HG03442 (cell line): ENCODE measurements around the gene ALDOB.

Experiments used
- ATAC-seq: cut with Tn5 transposase; IDR thresholded peaks from one replicate; pipeline ENCODE4 v1.9.1; 2021; ENCODE audit warnings: mild to moderate bottlenecking, moderate library complexity; ENCODE audit not compliant: unreplicated experiment

ALDOB gene

GRCh38 chr9:101457003-101457402, 21.4 kb upstream of the ALDOB start:
- ATAC-seq, result no peak

- no peak for ATAC-seq
Observed at GRCh38 chr9:101455656-101456240, 20.2 kb upstream of the ALDOB start.

- ATAC-seq, result no peak
Observed at GRCh38 chr9:101453776-101454570, 18.4 kb upstream of the ALDOB start.

- ATAC-seq, result no peak
Observed at GRCh38 chr9:101451498-101451897, 15.9 kb upstream of the ALDOB start.

- ATAC-seq, result no peak
Observed at GRCh38 chr9:101450931-101451330, 15.4 kb upstream of the ALDOB start.

GRCh38 chr9:101449071-101449721, 13.6 kb upstream of the ALDOB start:
- ATAC-seq, result peak; percentile 98

GRCh38 chr9:101448680-101449070, 13.1 kb upstream of the ALDOB start:
- no peak for ATAC-seq

- no peak for ATAC-seq
Observed at GRCh38 chr9:101446732-101447131, 11.2 kb upstream of the ALDOB start.

- no peak for ATAC-seq
Observed at GRCh38 chr9:101445353-101446029, 9.9 kb upstream of the ALDOB start.

GRCh38 chr9:101443364-101443771, 7.8 kb upstream of the ALDOB start:
- ATAC-seq, result no peak

- ATAC-seq, result no peak
Observed at GRCh38 chr9:101442736-101443135, 7.2 kb upstream of the ALDOB start.

GRCh38 chr9:101442318-101442717, 6.7 kb upstream of the ALDOB start:
- ATAC-seq, result no peak

GRCh38 chr9:101440714-101441230, 5.2 kb upstream of the ALDOB start:
- no peak for ATAC-seq

- ATAC-seq, result no peak
Observed at GRCh38 chr9:101438523-101438922, 2.9 kb upstream of the ALDOB start.

- no peak for ATAC-seq
Observed at GRCh38 chr9:101437806-101438232, 2.2 kb upstream of the ALDOB start.

GRCh38 chr9:101434998-101435397, 576 bp downstream of the ALDOB start:
- ATAC-seq, result no peak

- ATAC-seq, result no peak
Observed at GRCh38 chr9:101433229-101433628, 2.3 kb downstream of the ALDOB start.

- no peak for ATAC-seq
Observed at GRCh38 chr9:101432740-101433139, 2.8 kb downstream of the ALDOB start.

GRCh38 chr9:101432171-101432570, 3.4 kb downstream of the ALDOB start:
- ATAC-seq, result no peak

GRCh38 chr9:101429736-101430135, 5.8 kb downstream of the ALDOB start:
- ATAC-seq, result no peak

GRCh38 chr9:101428909-101429308, 6.7 kb downstream of the ALDOB start:
- ATAC-seq, result no peak
